GM19463 (cell line): ENCODE measurements around the gene ERGIC1.
A peak's percentile ranks its signal among the peaks of the same experiment; 100 is the strongest.

ENCODE experiments used
- ATAC-seq: cut with Tn5 transposase; IDR thresholded peaks from one replicate; pipeline ENCODE4 v1.9.1; 2021; ENCODE audit warnings: mild to moderate bottlenecking, moderate library complexity; ENCODE audit not compliant: unreplicated experiment

The ERGIC1 gene

DNA sequence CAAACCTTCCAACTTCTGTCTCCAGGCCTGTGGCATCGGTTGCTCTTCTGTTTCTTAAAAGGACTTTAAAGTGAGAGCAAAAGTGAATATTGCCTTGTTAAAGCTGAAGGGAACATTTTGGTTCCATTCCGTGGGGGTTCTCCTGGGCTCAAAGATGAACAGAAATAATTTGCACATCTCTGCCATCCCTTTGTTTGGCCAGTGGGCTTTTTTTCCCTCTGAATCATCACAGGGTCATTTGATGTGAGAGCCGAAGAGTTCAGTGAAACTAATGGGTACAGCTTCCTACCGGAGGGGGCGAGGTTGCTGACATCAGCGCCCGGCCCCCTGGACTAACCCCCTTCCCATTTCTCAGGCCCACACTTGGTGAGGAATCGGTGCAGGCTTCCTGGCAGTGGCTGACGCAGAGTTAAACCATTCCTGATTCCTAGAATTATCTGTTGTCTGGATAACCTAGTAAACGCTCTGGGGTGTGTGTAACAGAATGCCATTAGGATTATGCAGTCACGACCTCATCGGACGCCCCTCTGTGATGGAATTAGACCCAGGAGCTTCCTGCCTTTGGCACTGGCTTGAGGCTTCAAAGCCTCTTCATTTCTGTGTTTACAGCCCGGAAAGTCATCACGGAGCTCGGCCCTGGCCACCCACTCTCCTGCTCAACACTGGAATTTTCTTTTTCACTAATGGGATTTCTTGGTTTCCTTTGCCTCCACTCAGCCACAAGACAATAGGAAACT is 63.6 kb downstream of the ERGIC1 start:
- ATAC-seq, result no peak

GRCh38 chr5:172898218-172898842 is 64.3 kb downstream of the ERGIC1 start:
- no peak for ATAC-seq

DNA sequence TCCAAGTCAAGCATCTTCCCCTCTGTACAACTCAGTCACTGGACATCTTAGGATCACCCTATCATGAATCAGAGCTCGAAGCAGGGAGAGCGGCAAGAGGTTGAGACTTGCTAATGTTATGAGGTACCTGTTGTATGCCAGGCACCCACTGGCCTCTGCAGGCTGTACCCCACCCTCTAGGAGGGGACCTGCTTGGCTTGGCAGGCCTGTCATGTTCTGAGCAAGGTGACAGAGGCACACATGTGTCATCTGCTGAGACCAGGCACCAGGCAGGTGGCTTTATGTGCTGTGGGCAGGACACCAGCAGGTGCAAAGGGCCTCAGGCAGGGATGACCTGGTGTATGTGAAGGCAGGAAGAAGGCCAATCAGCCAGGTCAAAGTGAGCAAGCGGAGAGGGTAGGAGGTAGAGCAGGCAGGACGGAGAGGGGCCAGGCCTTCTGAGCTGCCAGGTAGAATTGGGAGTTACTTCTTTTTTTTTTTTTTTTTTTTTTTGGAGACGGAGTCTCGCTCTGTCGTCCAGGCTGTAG is 64.9 kb downstream of the ERGIC1 start:
- ATAC-seq, result no peak

DNA sequence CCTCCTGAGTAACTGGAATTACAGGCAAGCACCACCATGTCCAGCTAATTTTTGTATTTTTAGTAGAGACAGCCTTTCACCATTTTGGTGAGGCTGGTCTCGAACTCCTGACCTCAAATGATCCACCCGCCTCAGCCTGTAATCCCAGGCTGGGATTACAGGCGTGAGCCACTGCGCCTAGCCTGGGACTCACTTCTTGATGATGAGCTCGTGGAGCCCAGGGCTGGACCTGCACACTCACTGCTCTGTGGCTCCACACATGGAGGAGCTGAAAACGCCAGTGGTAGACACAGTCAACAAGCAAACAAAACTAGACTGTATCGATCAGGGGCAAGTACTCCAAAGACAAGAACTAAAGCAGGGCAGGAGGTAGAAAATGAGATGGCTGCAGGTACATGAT is 65.4 kb downstream of the ERGIC1 start:
- ATAC-seq, result no peak

GRCh38 chr5:172901012-172901780 is 67.1 kb downstream of the ERGIC1 start:
- ATAC-seq, result no peak

DNA sequence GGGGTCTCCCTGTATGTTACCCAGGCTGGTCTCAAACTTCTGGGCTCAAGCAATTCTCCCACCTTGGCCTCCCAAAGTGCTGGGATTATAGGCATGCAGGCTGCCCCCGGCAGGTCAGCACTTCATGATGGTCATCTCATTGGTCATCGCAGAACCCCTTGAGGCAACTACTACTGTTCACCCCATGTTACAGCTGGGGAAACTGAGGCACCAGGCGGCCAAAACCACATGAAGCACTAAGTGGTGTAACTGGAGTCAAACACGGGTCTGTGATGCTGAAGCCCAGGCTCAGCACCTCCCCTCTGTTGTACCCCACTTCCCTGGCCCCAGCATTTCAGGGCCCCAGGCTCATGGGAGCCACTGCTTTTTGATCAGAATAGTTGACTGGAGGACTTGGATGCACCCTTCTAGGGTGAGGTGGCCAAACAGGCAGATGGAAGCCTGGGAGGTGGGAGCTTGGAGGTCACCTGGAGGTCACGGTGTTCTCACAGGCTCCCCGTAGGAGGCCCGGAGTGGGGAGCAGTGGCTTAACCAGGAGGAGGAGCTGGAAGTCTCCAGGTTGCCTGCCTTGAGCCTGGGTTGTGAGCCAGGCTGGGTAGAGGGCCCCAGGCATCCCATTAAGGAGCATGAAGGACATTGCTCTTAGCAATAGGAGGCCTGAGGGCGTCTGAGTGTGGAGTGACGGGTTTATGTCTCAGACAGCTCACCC is 67.9 kb downstream of the ERGIC1 start:
- ATAC-seq, result no peak

DNA sequence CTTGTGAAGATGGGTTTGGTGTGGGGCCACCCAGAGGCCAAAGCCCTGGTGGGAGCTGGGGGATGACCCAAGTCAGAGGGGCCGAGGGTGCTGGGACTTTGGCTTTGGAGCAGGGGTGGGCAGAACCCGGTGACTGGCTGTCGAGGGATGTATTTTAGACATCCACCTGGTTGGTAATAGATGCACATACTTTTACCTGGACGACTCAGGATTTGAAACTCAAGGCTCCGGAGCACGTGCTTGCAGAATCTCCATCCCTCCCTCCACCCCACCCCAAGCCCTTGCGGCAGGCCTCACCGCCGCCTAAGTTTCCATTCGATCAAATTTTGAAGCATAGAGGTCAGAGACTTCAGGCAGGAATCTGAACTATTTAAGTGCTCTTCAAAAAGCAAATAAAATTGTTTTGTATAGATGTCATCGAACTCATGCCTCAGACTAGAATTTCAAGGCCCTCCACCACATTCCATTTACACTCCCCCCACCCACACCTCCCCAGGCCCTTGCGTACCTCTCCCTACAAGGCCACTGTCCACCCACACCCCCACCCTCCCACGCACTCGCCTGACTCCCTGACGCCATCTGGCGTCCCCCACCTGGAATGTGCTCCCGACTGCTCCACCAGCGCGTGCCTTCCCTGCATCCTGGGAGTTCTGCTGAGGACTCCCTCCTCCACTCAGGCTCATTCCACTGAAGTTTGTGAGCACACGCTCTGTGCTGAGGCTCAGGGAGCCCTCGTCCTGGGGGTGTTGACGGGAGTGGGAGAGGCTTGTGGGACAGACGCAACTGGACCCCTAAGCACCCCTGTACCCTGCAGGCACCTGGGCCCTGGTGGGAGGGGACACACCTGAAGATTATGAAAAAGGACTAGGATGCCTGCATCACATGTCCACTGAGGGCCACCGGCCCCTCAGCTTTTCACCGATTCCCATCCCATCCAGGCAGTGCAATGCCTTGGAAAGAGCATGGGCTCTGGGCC is 68.7 kb downstream of the ERGIC1 start:
- no peak for ATAC-seq

DNA sequence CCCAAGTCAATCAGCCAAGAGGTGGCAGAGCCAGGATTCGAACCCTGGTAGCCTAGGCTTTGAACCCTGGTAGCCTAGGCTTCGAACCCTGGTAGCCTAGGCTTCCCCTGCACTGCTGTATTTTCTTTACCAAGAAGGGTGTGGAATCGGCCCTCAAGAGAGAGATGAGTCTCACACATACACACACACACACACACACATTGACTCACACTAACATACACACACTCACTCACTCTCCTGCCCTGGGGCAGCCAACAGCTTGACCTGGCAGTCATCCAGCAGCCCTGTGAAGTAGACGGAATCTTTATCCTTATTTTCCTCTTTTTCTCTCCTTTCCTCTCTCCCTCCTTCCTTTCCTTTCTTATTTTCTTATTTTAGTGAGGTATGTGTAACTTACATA is 69.7 kb downstream of the ERGIC1 start:
- ATAC-seq, result no peak

GRCh38 chr5:172904312-172904642 is 70.2 kb downstream of the ERGIC1 start:
- no peak for ATAC-seq

DNA sequence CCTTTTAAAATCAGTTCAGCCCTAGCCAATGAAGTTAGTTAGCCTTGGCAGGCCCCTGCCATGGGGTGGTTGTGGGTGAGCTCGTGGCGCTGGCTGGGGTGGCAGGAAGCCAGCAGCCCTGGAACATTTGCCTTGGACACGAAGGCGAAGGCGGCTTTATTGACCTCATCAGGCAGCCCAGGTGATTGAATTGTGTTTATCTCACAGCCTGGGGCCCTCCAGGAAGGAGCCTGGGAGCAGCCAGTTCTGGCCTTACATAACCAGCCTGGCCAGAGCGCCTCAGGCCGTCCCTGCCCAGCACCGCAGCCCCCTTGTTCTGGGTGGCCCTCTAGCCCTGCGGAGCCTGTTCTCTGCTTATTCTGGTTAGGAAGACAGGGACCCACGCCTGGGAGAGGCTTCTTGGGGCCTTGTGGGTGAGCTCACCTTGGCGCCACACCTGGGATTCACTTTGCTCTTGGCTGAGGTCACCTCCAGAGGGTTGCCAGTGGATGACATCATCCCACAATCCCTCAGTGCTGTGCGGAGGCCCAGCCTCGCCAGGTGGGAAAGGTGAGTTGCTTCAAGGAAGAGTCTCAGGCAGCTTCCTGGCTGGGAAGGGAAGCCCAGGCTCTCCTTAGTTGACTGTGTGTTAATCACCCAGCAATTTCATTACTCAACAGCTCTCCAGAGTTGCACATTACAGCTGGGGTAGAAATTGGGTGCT is 70.7 kb downstream of the ERGIC1 start:
- ATAC-seq, result no peak

DNA sequence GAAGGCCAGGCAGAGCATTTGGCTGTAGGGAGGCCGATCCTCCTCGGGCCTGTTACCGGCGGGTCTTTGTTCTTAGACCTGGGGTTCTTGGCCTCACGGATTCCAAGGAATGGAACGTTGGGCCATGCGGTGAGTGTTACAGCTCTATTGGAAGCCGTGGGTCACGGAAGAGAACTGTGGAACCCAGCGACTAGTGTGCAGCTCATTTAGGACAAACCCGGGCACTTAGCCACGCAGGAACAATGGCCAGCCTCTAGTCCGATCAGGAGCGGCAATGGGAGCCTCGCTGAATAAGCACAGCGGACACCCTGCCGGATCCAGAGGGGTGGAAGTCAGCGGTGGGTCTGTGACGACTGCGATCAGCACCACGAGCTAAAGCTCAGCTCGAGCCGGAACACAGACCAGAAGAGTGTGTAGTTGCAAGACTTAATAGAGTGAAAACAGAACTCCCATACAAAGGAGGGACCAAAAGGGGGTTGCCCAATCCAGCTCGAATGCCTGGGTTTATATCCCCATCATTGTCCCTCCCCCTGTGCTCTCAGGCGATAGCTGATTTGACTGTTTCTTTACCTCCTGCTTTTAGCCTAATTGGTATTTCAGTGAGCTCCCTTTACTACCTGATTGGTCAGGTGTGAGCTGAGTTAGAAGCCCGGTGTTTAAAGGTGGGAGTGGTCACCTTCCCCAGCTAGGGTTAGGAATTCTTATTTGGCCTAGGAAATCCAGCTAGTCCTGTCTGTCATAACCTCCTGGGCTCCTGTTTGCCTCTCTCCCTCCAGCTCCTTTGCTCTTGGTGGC is 71.5 kb downstream of the ERGIC1 start:
- no peak for ATAC-seq

- ATAC-seq, result peak; percentile 78
Observed at GRCh38 chr5:172906436-172906835, 72.4 kb downstream of the ERGIC1 start.

GRCh38 chr5:172906888-172907287 is 72.8 kb downstream of the ERGIC1 start:
- ATAC-seq, result no peak

DNA sequence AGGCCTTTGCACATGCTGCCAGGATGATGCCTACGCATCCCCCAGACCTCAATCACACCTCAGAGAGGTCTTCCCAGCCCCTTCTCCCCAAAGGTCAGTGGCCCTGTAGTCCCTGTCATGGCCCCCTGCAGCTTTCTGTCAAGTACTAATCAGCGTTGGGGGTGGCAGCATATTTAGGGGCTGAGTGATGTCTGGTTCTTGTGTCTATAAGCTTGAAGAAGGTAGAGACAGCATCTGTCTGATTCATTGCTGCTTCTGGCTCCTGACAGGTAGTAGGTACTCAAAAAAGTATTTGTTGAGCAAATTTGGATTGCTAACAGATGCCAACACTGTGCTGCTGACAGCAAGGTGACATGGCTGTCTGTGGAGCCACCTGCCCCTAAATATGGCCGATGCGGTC is 73.6 kb downstream of the ERGIC1 start:
- no peak for ATAC-seq

- ATAC-seq, result no peak
Observed at GRCh38 chr5:172908662-172909061, 74.6 kb downstream of the ERGIC1 start.

GRCh38 chr5:172909931-172910502 is 76.0 kb downstream of the ERGIC1 start:
- ATAC-seq, result no peak

DNA sequence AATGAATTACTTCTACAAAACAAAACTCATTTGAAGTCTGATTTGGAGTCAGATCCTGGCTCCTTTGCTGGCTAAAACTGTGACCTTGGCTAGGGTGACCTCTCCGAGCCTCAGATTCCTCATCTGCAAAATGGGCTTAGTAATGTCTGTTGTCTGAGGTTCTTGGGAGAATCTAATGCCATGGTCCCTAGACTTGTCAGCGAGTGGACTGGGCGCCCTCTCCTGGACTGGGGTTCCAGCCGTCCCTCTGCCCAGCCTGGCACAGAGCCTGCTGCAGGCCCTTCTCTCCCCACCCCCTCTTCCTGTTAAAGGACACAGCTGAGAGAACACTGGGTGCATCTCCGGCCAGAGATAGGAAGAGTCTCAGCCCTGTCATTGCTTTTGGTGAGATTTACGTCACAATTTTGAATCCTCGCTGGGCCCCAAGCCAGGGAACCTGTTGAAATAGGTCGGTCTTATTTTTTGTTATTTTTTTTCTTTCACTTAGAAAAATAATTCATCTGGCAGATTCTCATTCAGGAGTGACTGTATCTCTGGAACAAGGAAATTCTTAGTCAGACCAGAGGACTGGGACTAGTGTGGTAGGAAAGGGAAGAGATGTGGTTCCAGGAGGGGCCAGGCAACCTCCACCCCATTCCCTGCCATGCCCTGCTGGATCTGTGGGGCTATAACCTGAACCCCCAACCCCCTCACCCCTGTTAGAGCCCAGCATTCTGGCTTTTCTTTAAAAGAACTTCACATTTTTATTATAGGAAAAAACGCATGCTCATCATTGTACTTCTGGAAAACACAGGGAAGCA is 77.0 kb downstream of the ERGIC1 start:
- ATAC-seq, result no peak

DNA sequence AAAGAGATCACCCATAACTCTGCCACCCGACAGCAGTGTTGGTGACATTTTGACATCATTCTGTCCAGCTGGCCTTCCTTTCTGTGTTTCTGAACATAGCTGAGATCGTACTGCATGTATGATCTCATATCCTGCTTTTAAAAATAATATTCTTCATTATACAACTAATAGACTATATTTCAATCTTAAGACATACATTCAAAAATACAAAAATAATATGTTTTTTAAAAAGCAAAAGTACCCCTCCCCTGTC is 77.5 kb downstream of the ERGIC1 start:
- no peak for ATAC-seq
